ENCODE results near the gene DRD1. TPM values are rescaled to one million over a fixed set of nuclear protein-coding genes. Genes with fewer than 3 reads are reported as not detected.
"Not testable (repeated sequence)": the region's sequence is repeated elsewhere in the genome, so short reads cannot be mapped to it uniquely, and the experiment has no call there.

Gene DRD1
- total RNA-seq, 1 donor from 2014 or later: 0.58 TPM

DNA sequence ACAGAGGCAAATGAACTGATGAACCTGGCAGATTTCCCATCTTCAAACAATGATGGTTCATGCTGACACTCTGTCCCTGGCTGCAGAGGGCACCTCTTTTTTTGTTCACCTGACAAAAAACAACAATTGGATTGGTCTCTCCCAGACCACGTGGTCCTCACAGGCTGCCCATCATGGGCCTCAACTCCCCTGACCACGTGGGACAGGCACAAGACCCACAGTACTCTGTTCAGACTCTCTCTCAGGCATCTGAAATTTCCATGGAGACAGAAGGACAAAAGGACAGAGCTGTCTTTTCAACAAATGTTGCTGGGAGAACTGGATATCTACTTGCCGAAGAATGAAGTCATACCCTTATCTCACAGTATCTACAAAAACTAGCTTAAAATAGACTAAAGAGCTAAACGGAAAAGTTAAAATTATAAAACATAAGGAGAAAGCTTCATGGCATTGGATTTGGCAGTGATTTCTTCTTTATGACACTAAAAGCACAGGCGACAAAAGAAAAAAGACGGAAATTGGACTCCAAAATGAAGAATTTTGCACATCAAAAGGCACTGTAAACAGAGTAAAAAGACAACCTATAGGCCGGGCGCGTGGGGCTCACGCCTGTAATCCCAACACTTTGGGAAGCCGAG, 12.2 kb upstream of the DRD1 start:
- no peak overlapping the region for H3K4me3 ChIP-seq
- no peaks in the 10 kb centered on the region for H3K36me3 ChIP-seq
- no peak for ATAC-seq
- H3K27me3 ChIP-seq: peaks cover 20% of the 10 kb centered on the region
- no peak overlapping the region for H3K27ac ChIP-seq
- TF ChIP-seq, protein P1, sequence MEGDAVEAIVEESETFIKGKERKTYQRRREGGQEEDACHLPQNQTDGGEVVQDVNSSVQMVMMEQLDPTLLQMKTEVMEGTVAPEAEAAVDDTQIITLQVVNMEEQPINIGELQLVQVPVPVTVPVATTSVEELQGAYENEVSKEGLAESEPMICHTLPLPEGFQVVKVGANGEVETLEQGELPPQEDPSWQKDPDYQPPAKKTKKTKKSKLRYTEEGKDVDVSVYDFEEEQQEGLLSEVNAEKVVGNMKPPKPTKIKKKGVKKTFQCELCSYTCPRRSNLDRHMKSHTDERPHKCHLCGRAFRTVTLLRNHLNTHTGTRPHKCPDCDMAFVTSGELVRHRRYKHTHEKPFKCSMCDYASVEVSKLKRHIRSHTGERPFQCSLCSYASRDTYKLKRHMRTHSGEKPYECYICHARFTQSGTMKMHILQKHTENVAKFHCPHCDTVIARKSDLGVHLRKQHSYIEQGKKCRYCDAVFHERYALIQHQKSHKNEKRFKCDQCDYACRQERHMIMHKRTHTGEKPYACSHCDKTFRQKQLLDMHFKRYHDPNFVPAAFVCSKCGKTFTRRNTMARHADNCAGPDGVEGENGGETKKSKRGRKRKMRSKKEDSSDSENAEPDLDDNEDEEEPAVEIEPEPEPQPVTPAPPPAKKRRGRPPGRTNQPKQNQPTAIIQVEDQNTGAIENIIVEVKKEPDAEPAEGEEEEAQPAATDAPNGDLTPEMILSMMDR (IDR thresholded peaks at IDR 0.05): no peak
- intact Hi-C loops (cut with DNase I): no loop called here
- no peak for DNase-seq
- H3K9me3 ChIP-seq: no peaks in the 10 kb centered on the region
- H3K4me1 ChIP-seq: no peaks in the 10 kb centered on the region

- H3K36me3 ChIP-seq; DNase-seq; H3K4me3 ChIP-seq; H3K9me3 ChIP-seq; intact Hi-C loops (cut with DNase I); ATAC-seq; H3K27ac ChIP-seq; H3K4me1 ChIP-seq: not testable (repeated sequence)
- H3K27me3 ChIP-seq: peaks cover 20% of the 10 kb centered on the region
Observed at GRCh38 chr5:175454338-175454737, 10.4 kb upstream of the DRD1 start.

GRCh38 chr5:175452166-175452565, 8.2 kb upstream of the DRD1 start:
- no peak overlapping the region for H3K4me3 ChIP-seq
- no peak overlapping the region for H3K27ac ChIP-seq
- TF ChIP-seq, protein P1 (IDR thresholded peaks at IDR 0.05): no peak
- no peaks in the 10 kb centered on the region for H3K9me3 ChIP-seq
- ATAC-seq (no peak), DNase-seq (no peak)
- intact Hi-C loops (cut with DNase I): no loop called here
- H3K36me3 ChIP-seq: no peaks in the 10 kb centered on the region
- peaks cover 15% of the 10 kb centered on the region for H3K27me3 ChIP-seq
- H3K4me1 ChIP-seq: no peaks in the 10 kb centered on the region

- Histone ChIP-seq H3K27ac (no peak overlapping the region), H3K4me1 (peaks cover 5% of the 10 kb centered on the region), H3K4me3 (no peak overlapping the region), H3K36me3 (no peaks in the 10 kb centered on the region), H3K9me3 (no peaks in the 10 kb centered on the region), H3K27me3 (peaks cover 42% of the 10 kb centered on the region)
- ATAC-seq: no peak
- intact Hi-C loops (cut with DNase I): loop anchor here (10.0 kb wide), 1 partner anchor 503 kb away; no protein-coding TSS in a partner anchor
- no peak for DNase-seq
- TF ChIP-seq, protein P1 (IDR thresholded peaks at IDR 0.05): no peak
Observed at GRCh38 chr5:175448276-175448675, 4.3 kb upstream of the DRD1 start.

GRCh38 chr5:175447571-175447970, 3.6 kb upstream of the DRD1 start:
- peaks cover 5% of the 10 kb centered on the region for H3K4me1 ChIP-seq
- intact Hi-C loops (cut with DNase I): loop anchor here (10.0 kb wide), 1 partner anchor 503 kb away; no protein-coding TSS in a partner anchor
- H3K4me3 ChIP-seq: no peak overlapping the region

DNA sequence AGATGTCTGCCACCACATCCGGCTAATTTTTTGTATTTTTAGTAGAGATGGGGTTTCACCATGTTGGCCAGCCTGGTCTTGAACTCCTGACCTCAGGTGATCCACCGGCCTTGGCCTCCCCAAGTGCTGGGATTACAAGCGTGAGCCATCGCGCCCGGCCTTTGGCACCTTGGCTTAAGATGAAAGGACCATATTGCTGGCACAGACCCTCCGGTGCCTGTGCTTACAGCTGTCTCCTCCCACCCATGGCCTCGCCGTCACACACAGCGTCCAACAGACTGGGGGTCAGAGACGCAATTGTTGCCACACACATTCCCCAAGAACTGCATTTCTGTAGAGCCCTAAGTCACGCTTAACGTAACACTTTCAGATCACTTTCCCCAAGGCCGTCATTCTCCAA, 2.4 kb upstream of the DRD1 start:
- DNase-seq, H3K36me3 ChIP-seq, H3K27ac ChIP-seq, H3K4me1 ChIP-seq, ATAC-seq, H3K9me3 ChIP-seq, H3K4me3 ChIP-seq: not testable (repeated sequence)
- intact Hi-C loops (cut with DNase I): loop anchor here (10.0 kb wide), 1 partner anchor 502 kb away; no protein-coding TSS in a partner anchor
- H3K27me3 ChIP-seq: peaks cover 46% of the 10 kb centered on the region

More at GRCh38 chr5:175447571-175447970, 3.6 kb upstream of the DRD1 start:
- Histone ChIP-seq H3K9me3 (no peaks in the 10 kb centered on the region), H3K36me3 (no peaks in the 10 kb centered on the region), H3K27me3 (peaks cover 48% of the 10 kb centered on the region), H3K27ac (no peak overlapping the region)
- DNase-seq (no peak), ATAC-seq (no peak)
- TF ChIP-seq, protein P1 (IDR thresholded peaks at IDR 0.05): no peak
